Measurements from ENCODE around the gene NAA10.
A peak's percentile ranks its signal among the peaks of the same experiment; 100 is the strongest.
"Not testable (repeated sequence)": the region's sequence is repeated elsewhere in the genome, so short reads cannot be mapped to it uniquely, and the experiment has no call there.

NAA10 gene

DNA sequence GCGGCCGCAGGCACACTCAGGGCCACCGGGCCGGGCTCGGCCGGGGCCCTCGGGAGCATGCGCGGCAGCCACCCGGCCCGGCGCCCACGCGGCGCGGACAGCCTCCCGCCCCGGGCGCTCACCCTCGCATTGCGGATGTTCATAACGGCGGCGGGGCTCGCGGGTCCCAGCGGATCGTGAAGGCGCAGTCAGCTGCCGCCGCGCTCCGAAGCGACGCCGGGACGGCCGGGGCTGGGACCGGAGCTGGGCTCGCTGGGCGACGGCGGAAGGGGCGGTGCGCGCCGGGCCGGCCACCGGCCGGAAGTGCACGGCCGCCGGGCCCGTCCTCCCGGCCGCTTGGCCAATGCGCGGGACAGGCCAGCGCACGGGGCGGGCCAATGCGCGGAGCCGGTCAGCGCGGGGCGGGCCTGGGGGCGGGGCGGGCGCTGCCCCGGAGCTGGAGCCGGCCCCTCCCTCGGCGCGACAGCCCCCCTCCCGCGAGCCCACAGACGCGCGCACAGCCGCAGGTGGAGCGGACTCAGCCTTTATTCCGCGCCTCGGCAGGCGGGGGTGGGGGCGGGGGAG lies at the start of gene NAA10:
Gene NAA10 (minus strand): TSS at position 276 of the 564 bp plus-strand sequence. CDS start 133 bp downstream, at position 143.
- DNase-seq: peak in 50 of 58 donors; percentile 1 to 78 (median 50)

DNA sequence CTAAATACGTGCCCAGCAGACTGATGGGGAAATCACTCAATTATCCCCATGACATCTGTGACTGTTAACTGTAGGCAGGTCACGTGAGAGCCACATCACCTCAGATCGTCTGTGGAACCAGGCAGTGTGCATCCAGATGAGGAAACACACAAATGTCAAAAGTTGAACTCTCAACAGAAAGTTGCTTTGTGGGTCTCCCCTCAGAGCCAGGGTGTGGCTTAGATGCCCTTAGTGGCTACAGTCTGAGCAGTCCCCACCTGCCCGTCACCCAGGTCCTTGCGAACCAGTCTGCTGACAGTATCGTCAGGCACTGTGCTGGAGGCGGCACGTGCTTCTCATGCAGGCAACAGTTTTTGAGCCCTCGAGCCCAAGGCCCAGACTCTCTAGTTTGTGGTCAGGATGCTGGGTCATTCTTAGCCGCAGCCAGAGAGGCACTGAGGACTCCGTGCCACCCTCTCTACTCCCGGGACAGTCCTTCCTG lies 48.5 kb upstream of the NAA10 start:
- DNase-seq: no peak

DNA sequence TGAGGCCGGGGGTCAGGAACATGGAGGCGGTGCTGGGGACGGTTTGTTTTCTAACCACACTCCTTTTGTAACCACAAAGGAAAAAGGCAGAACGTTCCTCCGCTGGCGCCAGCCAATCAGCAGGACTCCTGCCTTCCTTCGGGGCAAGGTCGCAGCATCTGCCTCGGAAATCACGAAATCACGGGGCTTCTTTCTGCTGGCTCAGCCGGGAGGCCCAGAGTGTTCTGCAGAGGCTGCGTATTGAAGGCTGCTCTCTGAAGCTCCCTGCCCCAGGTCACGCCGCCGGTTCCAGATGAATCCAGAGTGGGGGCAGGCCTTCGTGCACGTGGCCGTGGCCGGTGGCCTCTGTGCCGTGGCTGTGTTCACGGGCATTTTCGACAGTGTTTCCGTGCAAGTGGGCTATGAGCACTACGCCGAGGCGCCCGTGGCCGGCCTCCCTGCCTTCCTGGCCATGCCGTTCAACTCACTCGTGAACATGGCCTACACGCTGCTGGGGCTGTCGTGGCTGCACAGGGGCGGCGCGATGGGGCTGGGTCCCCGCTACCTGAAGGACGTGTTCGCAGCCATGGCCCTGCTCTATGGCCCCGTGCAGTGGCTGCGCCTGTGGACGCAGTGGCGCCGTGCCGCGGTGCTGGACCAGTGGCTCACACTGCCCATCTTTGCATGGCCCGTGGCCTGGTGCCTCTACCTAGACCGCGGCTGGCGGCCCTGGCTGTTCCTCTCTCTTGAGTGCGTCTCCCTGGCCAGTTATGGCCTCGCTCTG lies 47.1 kb upstream of the NAA10 start:
- peak in 3 of 58 donors; percentile 5 to 23 (median 5) for DNase-seq

DNA sequence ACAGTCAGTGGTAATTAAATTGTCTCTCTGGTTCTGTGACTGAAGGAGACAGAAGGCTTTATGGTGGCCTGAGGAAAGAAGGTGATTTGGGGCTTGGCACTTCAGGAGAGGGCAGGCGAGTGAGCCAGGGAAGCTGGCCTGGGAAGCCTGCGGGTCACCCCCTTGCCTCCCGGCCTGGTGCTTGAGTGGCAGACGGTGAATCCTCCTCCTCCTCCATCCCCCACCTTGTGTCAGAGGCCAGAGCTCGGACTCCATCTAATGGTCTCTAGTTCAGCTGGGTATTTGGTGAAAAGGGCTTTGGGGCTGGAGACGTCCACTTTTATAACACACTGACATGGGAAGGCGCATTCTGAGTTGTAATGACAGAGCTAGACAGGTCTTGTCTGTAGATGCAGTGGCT lies 46.4 kb upstream of the NAA10 start:
- no peak for DNase-seq

DNA sequence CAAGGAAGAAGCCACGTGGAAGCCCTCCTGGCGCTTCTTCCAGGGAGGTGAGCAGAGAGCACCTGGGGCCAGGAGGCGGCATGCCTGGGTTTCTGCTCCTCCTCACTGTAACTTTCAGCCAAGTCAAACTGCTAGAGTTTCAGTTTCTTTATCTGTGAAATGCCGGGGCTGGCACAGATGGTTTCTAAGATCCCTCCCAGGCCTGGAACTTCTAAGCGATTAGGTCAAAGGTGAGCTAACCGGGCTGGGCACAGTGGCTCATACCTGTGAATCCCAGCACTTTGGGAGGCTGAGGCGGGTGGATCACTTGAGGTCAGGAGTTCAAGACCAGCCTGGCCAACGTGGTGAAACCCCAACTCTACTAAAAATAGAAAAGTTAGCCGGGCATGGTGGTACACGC lies 45.6 kb upstream of the NAA10 start:
- not testable (repeated sequence) for DNase-seq

DNA sequence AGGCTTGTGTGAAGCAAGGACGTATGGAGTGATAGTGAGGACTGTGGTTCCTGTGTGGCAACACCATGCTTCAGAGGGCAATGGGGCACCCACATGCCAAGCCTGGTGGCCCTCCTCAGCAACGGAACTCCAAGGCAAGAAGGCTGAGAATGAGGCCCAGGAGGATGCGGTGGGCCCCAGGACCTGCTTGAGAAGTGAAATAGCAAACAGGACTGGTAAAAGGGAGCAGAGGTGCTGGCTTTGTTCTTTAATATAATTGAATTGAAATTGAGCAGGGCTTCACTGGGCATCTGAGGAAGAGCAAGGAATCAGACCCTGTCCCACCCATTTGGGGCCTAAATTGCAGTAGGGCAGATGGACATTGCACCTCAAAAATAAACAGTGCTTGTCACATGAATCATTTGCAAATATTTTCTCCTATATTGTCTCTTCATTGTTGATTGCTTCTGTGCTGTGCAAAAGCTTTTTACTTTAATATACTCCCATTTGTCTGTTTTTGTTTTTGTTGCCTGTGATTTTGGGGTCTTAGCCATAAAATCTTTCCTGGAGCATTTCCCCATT lies 40.0 kb upstream of the NAA10 start:
- DNase-seq: no peak

DNA sequence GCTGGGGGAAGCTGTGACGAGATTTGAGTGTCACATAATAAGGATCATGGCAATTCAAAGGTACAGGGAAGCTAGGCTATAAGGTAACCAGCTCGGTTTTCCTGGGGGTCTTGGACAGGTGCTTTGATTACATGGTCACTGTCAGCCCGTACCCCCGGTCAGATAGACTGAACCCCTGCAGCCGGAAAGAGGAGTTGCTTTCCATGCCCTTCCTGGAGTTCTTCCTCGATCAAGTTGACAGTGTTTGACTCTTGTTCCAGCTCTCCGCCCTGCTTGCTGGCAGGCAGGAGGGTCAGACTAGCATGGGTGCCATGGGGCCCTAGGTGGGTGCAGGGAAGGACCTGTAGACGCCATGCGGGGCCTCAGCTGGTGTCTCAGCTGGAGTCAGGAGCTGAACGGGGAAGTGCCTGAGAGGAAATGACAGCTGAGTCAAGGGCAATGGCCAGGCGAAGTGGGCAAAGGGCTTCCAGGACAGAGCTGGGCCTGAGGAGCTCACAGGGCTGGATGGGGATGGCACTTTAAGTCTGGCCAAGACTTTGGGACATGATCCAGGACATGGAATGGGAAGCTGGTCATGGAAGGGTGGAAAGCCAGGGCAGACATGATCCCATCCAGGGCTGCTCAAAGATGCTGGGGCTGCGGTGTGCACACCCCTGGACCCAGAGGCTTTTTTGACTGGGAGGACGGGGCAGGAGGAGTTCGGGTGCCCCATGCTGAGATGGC lies 39.3 kb upstream of the NAA10 start:
- DNase-seq: no peak

DNA sequence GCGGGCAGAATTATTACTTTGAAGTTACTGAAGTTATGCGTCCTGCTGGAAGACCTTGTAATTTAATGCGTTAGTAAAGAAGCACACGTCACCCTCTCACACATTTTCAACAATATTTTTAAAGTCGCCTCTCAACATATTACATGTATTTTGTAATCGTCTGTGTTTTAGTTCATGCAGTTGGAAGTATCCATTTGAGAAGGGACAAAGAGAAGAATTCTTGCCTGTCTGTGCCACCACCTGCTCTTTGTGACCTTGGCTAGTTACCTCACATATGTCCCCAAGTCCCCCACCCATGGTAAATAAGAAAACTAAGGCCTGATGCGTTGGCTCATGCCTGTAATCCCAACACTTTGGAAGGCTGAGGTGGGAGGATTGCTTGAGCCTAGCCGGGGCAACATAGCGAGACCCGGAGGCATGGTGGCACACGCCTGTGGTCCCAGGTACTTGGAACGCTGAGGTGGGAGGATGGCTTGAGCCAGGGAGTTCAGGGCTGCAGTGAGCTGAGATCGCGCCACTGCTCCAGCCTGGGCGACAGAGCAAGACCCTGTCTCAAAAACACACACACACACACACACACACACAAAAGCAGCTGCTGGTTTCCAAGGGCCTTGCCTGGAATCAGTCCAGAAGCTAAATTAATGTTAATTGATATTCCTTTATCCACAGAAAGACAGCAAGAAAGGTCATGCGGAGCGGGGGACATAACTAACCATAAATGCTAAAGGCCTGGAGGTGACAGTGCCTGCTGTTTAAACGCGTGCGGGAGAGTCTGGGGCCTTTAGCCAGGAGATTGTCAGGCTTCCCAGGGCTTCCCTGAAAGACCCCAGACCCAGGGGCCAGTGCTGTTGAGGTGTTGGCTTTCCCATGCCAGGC lies 38.5 kb upstream of the NAA10 start:
- no peak for DNase-seq

DNA sequence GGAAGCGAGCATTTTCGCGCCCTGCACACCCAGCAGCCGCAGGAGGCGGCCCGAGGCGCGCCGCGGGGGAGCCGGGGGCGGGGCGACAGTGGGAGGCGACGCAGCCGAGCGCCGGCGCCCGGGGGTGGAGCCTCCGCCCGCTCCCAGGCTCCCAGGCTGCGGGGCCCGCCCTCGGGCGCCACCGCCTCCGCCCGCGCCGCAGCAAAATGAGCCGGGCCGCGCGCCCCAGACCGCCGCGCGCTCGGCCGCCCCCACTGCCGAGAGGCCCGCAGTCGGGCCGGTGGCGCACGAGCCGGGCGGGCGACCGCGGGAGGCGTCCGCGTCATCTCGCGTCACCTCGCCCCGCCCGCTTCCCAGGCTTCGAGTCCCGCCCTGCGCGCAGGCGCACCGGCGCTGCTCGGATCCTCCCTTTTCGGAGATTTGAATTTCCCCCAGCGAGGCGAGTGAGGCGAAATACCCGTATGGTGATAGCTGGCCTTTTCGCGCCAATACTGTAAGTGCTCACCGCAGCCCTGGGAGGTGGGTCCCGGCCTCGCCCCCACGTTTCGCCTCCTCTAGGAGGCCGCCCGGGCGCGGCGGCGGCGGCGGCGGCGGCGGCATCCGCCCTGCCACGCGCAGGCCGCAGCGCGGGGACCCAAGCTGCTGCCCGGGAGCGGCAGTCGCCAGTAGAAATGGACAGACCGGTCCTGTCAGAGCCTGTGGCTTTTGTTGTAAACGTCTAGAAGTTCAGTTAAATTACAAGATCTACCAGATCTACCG lies 37.7 kb upstream of the NAA10 start, which contains the start of gene TMEM187:
Gene TMEM187 (plus strand): TSS at position 387 of the 759 bp plus-strand sequence. CDS start 9,309 bp downstream, outside the sequence.
- peak in 57 of 58 donors; percentile 9 to 94 (median 76) for DNase-seq

DNA sequence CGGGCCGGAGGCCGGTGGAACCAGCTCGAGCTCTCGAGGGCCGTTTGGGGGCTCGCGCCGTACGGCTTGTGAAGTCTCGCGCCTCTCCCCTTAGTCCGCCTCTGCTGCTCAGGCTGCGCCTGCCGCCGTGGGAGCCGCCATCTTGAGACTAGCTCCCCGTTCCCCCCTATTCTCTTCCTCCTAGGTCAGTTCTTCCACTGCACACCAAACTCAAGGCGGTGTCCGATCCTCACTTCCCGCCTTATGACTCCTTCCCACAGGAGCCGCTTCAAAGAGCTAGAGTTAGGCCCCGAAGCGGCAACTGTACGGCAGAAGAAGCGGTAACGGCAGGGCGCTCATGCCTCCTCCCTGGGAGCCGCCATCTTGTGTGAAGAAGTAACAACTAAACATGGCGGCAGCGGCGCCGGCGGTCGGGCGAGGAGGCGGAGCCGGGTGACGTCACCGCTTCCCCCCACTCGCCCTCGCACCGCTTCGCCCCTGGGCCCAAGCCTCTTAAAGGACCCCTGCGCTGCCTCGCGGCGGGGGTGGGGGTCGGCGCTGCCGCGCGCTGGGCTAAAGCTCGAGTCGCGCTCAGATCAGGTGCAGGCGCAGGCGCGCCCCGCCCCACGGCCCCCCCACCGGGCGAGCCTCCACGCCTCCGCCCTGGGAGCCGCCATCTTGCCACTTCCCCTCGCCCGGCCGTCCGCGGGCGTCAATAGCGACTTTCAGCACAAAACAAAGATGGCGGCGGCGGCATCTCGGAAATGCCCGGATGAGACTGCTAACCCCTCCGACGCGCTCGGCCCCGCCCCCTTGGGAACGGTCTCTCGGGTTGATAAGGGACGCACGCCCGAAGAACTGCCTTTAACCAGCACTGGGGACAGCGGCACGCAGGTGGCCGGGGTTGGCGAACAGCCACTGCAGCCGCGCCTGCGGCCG lies 36.9 kb upstream of the NAA10 start, which contains the start of gene HCFC1:
Gene HCFC1 (minus strand): TSS at position 369 of the 918 bp plus-strand sequence. CDS start 978 bp downstream, outside the sequence.
- peak; percentile 31 to 96 (median 87) for DNase-seq

DNA sequence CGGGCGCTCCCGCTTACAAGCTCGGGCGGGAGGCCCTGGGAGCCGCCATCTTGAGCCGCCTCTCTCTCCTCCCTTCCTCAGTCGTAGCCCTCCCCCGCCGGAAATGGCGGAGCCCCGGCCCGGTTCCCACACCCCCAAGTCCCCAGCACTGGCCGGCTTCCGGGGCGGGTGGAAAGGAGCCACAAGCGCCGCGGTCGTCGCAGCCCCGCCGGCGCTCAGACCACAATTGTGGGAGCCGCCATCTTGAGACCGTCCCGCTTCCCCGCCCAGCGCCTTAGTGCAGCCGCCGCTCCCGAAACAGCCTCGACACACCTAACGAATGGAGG lies 36.2 kb upstream of the NAA10 start:
- peak; percentile 18 to 92 (median 78) for DNase-seq

DNA sequence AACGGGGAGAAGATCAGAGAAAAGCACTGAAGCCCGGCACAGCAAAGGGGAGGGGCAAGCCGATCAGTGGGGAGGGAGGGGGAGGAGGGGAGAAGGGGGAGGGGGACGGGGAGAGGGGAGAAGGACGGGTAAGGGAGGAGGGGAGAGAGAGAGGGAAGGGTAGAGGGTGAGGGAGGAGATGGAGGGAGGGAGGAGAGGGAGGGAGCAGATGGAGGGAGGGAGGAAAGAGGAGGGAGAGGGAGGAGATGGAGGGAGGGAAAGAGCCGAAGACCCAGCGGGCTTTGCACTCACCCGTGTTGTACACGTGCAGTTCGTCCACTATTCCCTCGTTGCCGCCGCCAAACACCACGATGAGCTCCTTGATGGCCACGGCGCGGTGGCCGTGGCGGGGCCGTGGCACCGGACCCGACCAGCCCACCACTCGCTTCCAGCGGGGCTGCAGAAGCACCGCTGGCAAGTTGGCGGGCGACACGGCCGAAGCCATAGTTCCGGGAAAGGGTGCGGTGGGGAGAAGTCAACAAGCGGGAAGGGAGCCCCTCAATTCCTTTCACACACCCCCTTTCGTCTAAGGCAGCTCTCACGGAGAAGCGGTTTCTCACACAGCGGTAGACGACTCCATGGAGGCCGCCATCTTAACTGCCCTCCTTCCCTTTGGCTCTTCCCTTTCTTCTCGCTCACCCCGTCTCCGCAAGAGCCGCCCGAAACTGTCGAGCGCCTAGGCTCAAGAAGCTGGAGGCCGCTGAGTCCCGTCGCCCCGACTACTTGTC lies 35.7 kb upstream of the NAA10 start:
- peak in 42 of 58 donors; percentile 1 to 88 (median 62) for DNase-seq

DNA sequence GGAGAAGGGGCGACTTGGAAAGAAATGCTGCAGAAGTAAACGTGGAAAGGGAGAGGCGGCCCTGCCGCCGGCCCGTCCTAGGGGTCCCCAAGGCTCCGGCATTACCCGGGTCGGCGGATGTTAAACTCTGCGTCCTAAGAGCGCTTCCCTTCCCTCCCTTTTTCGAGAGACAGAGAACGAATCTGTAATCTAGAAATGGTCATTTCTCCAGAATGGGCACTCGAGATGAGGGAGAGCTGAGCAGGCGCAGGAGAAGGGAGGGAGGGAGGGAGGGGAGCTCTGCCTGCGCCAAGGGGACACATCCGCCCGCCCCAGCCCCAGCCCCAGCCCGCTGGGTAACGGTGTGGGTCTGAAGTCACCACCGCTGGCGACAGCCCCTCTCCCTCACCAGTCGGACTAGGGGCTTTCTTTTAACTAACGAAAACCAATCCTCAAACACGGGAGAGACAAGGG lies 35.1 kb upstream of the NAA10 start:
- DNase-seq: peak in 42 of 58 donors; percentile 12 to 81 (median 55)

DNA sequence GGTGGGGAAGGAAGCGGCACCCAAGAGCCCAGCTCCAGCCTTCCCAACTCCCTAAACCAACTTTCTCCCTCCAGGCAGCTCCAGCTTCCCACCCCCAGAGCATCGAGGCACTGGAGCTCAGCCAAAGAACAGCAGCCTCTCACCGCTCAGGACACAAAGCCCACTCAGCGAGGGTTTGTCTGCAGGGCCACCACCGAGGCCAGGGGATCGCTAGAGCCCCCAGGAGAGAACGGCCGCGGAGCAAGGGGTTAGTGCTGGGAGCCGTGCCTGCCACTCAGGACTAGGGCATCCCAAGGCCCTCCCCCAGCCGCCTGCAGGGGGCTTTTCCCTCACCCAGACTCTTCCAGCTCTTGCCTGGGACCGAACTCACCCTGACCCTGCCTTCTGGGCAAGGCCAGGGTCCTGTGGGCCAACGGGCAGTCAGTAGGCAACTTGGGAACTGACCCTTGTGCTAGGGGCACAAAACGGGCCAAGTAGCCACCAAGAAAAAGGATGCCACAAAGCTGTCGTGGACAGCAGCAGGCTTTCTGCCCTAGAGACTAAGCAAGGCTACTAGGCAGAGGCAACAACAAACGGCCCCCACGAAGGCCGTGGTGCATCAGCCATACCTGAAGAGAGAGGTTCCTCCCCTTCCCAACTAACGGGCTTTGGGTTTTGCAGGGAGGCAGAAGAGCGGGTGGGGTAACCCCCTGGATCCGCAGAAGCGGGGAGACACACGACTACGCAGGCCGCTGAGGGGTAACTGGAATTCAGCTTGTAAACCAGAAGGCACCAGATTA lies 34.5 kb upstream of the NAA10 start:
- no peak for DNase-seq

DNA sequence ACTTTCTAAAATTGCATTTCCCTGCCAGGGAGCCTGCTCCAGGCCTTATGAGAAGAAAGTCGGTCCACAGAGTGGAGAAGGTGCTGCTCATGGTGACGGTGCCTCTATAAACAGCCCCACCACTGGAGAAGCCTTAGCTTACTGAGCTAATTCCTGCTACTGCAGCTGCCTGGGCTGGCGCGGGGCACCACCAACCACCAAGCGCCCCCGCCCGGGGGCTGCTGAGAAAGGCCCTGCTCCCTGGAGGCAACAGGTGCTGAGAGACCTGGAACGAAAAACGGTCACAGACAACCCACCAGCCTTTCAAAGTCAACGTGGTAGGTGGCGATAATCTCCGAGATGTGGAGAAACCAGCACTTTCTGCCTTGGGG lies 33.9 kb upstream of the NAA10 start:
- DNase-seq: peak in 9 of 58 donors; percentile 5 to 46 (median 20)

DNA sequence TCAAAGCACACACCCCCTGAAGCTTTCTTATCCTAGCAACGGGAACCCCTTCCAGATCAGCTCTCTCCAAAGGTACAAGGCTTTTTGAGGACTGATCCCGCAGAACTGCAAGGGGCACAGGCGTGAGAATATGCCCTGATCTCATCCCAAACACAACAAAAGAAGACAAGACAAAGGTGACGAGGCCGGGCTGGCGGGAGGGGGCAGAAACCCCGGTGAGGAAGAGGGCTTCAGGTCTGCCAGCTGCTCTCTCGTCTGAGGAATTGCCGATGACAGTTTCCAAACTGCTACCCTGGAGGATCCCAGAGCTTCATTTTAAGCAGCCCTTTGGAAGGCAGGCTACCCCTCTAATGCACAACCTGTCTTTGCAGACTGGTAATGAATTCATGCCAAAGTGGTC lies 33.4 kb upstream of the NAA10 start:
- DNase-seq: no peak

Data from anterior cingulate cortex (tissue), 58 donors.